UCSD-AML1 (cell line): ENCODE measurements around the gene CSTPP1.
"Not testable (repeated sequence)": the region's sequence is repeated elsewhere in the genome, so short reads cannot be mapped to it uniquely, and the experiment has no call there.

Experiments
- DNase-seq: peaks from one replicate; lab custom pipeline; 2025; ENCODE audit not compliant: unreplicated experiment; lab: John Stamatoyannopoulos, UW

CSTPP1 gene

DNA sequence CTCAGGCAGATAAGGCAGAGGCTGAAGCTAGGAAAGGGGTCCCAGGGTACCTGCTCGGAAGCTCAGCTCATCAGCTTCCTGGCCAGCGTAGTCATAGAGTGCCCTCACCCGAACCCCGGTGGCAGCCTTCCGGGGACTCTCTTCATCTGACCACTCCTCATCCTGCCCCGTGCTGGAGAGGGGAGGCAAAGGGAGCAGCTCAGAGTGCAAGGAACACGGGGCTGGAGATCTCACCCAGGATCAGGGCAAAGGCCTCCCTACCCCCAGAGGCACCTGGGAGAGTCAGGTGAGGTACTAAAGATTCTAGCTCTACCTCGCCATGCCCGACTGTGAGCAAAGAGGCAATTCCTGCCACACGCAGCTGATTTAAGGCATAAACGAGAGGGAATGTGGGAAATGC is 241.8 kb downstream of the CSTPP1 start:
- no peak for DNase-seq

DNA sequence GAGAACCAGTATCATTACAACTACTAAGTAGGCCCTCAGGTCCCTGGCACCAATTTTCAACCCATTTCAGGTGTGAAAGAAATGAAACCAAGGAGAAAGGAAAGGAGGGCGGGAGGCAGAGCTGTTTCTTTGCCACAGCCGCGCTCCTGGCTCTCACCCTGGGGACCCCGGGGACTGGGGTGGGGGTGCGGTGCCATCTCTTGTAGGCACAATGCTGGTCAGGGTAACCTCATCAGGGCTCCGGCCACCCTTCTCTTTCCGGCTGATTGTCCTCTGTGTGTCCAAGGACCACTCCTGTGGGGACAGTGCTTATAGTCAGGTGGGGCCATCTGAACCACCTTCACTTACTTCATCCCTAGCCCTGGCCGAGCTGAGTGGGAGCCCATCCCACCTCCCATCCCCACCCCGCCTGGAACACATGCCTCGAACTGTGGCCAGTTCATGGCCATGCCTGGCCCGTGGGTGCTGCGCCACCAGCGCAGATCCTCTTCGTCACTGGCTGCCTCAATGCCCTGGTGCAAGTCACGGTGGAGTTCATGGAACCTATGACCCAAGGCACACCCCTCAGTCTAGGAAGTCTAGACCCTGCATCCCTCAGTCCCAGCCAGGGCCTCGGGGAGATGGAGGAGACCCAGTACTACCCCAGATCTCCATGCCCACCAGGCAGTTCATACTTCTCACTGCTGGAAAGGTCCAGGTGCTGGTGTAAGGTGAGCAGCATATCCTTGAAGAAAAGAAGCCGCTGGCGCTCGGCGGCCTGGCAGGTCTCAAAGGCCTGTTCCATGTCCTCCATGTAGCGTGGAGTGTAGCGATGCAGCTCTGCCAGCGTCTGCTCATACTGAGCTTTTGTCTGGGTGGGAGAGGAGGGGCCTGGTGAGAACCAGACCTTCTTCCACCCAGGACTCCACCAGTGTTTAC is 242.4 kb downstream of the CSTPP1 start:
- DNase-seq = no peak

DNA sequence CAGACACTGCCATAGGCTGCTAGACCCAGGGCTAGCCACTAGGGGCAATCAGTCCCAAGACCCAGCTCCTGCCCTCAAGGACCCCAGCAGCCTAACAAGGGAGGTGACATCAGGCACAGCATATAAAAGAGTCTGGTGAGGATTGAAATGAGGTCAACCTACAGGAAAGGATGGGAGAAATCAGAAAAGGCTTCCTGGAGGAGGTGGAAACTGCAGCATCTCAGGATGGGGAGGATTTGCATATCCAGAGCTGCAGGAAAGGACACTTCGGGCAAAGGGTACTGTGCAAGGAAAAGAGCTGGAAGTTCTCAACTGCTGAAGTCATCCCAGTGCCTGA is 243.1 kb downstream of the CSTPP1 start:
- peak; percentile 51 for DNase-seq

DNA sequence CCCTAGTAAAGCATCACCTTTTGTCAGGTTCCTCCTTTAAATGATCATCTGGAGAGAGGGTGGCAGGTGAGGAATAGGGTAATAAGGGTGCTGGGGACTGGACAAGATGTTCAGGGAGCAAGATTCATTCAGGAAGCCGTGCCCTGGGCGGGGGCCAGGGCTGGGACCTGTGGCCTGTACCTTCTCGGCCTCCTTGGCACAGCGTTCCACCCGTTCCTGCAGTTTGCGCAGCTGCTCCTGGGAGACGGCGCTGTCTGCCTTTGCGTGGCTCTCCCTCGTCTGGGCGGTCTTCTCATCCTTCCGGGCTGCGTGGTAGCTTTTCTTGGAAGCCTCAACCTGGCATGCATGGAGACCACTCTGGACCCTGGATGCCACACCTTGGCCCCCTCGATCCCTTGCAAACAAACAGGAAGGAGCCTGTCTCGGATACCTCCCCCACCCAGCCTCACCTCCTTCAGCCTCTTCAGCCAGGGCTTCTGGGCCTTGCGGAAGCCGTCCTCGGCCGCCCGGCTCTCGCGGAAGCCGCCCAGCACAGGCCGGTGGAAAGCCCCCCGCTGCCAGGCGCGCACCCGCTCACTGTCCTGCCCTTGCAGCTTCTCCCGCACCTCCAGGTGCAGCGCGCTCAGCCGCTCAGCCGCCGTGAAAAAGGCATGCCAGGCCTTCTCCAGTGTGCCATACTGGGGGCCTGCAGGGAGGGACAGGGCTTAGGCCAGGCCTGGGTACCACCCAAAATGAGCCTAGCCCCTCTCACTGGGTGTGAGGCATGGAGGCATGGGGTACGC is 243.6 kb downstream of the CSTPP1 start:
- DNase-seq = no peak

DNA sequence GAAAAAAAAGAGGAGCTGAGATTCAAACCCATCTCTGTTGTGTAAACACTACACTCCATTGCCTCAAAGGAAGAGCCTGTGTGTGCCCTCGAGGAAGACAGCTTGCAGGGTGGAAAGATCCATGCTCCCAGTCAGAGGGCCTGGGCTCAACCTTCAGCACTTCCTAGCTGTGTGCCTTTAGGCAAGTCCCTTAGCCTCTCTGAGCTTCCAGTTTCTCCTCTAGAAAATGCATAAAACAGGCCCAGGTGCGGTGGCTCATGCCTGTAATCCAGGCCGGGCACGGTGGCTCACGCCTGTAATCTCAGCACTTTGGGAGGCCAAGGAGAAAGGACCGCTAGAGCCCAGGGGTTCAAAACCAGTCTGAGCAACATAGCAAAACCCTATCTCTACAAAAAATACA is 244.7 kb downstream of the CSTPP1 start:
- no peak for DNase-seq

DNA sequence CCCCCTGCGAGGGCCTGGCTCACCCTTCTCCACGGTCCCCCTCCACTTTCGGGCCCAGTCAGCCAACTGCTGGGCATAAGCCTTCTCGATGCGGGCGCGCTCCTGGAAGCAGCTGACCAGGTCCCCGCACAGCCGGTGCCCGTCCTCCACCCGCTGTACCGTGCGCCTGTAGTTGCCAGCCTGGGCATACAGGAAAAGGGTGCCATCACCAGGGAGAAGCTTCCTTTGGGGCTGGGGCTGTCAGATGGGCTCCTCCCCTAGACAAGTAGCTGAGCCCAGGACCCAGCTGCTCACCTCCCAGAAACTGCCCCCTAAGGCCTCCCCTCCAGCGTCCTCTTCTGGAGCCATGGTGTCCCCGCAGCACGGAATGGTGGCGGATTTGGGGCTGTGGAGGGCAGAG is 245.8 kb downstream of the CSTPP1 start:
- DNase-seq = no peak

DNA sequence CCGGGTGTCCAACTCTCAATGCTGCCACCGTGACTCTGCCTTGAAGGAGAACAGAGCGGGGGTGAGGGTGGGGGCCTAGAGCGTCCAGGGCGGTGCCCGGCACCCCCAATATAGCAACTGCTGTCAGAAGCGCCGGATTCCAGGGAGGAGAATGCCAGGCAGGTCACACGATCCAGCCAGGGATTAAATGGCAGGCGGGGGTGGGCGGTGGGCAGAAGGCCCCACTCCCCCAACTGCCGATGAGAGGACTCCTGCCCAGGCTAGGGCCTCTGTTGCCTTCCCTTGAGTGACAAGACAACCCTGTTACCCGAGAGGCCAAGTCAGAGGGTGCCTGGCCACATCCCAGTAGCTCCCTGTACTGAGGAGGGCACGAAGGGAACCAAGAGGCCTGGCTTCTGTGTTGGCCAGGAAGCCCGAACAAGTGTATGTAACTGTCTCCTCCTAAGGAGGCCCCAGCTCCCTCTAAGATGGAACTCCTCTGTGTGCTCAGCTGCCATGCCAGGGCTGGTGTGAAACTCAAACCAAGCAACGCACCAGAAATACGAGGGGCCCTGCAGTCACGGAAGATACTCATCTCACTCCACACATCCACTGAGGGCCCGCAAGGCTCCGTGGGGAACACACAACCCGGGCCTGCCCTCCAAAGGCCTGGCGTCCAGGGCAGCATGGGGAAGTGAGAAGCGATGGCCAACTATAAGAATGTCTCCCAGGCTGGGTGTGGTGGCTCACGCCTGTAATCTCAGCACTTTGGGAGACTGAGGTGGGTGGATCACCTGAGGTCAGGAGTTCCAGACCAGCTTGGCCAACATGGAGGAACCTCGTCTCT is 246.7 kb downstream of the CSTPP1 start:
- DNase-seq = no peak

DNA sequence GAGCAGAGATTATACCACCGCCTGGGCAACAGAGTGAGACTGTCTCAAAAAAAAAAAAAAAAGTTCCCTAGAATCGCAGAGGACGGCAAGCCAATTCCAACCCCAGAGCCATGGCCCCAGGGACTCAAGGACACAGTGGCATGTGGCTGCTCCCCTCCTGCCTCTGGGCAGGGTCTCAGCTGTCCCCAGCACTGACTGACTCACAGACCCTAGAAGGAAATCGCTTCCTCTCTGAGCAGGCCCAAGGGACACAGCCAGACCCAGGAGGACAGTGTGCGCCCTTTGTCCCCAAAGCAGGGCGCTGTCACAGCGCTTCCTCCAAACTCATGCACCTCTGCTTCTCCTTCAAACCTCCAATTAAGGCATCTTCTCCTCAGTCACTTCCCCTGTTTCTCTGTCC is 247.4 kb downstream of the CSTPP1 start:
- DNase-seq = no peak

DNA sequence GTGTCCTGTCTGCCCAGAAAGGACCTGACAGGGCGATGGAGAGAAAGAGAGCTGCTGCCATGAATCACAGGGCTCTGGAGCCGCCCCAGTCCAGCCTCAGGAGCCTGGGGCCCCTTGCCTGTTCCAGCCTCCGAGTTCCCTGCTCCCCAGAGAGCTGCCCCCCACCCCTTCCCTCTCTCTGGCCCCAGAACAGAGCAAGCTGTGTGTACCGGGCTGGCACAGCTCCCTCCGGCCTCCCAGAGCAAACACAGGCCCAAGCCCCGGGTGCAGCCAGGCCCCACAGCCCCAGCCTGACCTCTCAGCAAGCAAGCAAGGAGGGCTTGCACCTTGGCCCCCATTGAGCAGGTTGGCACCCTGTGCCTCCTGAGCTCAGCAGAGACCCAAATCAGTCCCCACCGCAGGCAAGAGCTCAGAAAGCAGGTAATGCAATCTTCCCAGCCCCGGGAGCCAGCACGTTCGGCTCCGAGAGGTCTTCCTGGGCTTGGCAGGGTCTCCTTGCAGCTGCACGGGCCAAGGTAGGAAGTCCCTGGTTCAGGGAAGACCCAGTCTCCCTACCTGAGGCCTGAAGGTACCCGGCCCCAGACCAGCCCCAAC is 248.2 kb downstream of the CSTPP1 start:
- no peak for DNase-seq

DNA sequence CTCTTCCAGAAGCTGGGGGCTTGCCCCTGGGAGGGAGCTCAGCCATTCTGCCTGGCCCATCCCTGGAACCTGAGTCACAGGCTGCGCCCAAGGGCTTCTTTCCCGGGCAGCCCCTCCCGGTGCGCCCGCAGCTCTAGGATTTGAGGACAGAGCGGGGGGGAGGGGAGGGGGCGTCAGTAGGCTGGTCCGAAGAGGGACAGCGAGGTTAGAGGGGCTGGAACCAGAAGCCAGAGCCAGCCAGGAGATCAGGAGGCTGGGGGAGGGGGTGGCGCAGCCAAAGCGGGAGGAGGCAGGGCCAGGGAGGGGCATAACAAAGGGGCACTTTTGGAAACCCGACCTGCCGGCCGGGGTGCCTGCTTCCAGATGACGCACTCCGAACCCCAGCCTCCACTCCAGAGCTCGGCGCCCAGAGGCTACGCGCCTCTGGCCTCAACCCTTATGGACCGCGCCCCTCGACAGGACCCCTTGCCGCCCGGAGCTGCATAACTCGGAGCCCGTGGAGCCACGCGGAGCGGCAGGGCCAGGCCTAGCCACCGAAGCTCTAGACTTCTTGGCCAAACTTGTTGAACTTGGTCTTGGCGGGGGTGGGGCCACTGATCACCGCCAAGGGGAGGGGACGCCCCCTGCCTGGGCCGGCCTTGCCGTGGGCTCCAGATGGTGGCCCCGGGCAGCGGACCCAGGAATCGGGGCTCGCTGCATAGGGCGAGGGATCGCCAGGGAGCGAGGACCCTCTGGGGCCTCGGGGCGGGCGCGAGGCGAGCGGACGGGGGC is 248.9 kb downstream of the CSTPP1 start:
- DNase-seq = no peak

DNA sequence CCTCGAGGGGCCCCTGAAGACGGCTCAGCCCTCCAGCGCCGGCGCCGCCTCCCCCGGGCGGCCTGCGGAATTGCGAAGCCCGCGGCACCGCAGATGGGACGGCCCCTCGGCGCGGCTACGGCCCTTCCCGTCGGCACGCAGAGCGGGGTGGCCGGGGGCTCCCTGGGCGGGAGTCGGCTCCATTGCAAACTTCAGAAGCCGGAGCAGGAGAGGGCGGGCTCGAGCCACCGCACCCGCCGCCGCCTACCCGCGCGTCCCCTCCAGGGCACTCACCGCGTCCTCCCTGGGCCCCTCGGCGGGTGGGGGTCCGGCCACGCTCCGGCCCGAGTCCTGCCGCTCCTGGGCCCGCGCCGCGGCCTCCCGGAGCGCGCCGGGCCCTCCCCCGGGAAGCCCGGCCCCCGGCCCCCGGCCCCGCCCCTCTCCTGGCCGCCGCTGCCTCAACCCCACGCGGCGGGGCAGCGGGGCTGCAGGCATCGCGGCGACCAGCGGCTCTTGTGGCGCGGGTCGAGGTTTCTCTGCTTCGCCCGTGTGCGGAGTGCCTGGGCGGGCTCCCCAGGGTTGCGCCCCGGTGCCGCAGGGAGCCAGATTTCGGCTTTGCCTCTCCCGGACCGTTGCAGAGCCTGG is 249.6 kb downstream of the CSTPP1 start, which contains the start of gene PACSIN3:
TSS of gene PACSIN3 (minus strand) at position 359 of the 624 bp plus-strand sequence. CDS start 3,707 bp downstream, outside the sequence.
- DNase-seq = peak; percentile 48

DNA sequence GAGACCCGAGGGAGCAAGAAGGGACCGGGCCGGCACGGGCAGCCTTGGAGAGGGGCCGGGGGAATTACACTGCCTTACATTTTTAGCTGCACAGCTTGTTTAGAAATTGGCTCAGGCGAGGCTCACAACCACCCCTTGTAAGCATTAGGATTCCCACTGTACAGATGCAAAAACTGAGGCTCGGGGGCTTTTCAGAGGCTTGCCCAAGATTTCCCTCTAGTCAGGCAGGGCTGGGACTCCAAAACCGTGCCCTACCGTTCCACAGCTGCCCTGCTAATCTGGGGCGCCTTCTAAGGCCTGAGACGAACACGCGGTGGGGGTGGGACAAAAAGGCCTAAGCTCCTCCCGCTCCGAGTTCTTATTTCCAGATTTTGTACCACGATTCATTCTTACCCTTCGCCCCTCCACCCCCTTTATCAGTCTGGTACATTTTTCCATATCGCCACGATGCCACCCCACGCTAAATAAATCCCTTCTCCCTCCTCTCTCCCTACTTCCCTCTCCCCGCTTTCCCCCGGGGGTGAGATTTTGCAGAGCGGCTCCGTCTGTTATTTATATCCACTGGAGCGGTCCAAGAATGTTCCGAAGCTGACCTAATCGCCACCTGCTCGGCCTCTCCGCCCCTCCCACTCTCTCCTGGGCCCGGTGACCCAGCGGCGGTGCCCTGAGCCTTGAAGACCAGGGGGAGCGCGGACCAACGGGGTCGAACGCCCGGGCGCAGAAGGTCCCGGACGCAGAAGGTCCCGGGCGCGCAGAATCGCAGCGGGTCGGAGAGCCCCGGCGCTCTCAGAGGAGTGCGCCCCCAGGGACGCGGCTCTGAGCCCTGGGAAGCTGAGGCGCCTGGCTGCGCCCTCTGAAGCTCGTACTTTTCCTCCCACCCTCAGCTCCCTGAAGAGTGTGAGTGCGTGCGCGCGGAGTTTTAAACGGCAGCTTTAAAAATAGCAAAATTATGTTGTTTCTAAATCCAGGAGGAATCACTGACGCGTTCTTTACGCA is 250.4 kb downstream of the CSTPP1 start:
- no peak for DNase-seq

DNA sequence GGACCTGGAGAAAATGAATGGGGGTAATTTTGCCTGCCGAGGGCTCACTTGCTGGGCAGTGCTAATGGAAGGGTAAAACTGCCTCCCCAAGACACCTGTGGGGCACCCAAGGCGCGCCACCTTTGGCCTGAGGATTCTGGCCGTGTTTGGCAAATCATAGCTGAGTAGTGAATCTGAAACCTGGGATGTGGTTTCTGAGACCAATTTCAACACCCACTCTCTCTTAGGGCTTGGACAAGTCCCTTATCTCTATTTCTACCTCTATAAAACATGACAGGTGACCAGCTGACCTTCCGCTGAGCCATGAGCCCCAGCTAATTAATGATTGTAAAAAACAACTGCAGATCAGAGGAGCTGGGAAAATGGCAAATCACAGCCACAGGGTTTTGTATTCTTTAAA is 251.2 kb downstream of the CSTPP1 start:
- DNase-seq = no peak

DNA sequence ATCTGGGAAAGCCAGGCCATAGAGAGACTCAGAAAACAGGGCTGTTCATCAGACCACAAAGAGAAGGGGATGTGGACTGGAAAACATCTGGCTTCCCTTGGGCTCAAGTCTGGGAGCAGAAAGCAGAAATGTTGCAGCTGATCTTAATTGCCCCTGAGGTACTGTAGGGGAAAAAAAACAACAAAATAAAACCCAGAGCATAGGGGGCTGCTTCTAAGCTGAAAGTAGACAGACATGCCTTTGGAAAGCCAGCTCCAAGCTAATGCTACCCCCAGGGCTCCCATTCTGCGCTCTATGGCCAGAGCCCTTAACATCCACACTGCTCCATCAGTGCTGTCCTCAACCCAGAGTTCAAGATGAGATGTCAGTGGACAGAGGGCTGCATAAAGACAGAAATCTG is 251.7 kb downstream of the CSTPP1 start:
- no peak for DNase-seq

DNA sequence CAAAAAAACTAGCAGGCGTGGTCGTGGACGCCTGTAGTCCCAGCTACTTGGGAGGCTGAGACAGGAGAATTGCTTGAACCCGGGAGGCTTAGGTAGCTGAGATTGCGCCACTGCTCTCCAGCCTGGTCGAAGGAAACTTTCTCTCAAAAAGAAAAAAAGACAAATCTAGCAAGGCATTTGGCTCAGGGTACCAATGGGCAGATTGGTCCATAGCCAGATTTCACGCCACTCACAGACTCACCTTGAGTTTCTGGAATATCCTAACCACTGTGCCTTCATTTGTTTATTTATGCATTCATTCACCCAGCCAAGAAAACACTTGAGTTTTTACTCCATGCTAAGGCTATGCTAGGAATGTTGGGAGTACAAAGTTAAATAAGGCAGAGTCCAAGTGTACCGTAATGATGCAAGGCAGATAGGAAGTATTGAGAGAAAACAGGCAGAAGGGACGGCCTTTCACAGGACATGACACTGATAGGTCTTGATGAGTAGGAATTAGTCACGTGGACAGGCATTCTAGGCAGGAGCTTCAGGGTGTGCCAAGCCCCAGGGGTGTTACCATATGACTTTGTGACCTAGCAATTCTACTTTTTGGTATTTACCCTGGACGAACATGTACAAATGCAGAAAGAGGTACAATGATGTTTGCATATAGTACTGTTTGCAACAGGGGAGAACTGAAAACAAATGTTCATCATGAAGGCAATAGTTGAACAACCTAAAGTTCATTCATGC is 252.7 kb downstream of the CSTPP1 start:
- no peak for DNase-seq

DNA sequence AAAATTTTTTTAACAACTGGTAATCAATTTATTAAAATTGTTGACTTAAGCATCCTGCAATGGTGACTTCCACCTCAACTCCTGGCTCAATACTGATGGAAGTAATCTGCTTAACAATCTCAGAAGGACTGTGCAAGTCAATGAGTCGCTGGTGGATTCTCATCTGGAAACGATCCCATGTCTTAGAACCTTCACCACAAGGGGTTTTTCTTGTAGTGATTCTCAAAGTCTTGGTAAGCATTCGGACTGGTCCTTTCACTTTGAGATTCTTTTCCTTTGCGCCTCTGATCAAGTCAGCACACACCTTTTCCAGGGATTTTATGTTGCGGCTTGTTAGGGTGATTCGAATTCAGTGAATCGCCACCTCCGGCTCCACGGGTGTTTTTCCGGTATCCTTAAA is 254.6 kb downstream of the CSTPP1 start:
- not testable (repeated sequence) for DNase-seq

DNA sequence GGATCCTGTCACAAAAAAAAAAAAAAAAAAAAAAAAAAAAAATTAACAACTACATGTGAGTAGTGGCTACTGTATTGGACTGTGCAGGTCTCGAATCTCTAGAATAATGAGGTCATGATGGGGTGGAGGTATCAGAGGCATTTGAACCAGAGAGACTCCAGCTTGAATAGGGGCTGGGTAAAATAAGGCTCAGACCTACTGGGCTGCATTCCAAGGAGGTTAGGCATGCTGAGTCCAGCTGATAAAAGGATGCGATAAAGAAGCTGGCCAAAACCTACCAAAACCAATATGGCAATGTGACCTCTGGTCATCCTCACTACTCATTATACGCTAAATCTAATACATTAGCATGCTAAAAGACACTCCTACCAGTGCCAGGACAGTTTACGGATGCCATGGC is 255.6 kb downstream of the CSTPP1 start:
- no peak for DNase-seq

DNA sequence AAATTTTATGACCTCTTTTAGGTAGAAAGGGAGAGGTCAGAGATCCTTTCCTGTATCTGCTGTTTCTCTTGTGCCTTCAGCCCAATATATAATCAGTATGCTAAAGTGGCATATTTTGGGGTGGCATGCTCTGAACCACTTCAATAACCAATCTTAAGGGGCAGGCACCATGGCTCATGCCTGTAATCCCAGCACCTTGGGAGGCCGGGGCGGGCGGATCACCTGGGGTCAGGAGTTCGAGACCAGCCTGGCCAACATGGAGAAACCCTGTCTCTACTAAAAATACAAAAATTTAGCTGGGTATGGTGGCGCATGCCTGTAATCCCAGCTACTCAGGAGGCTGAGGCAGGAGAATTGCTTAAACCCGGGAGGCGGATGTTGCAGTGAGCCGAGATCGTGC is 261.6 kb downstream of the CSTPP1 start:
- DNase-seq = not testable (repeated sequence)
